HG03103 (cell line): Measurements from ENCODE around the gene TXLNB.

Experiments
- ATAC-seq: cut with Tn5 transposase; IDR thresholded peaks from one replicate; pipeline ENCODE4 v1.9.1; 2021; ENCODE audit warnings: low read depth; ENCODE audit not compliant: unreplicated experiment

The TXLNB gene

GRCh38 chr6:139291813-139292619 is at the start of gene TXLNB:
Gene TXLNB, minus strand, starts transcription at chr6:139291998. Its CDS starts 3,099 bp downstream, at chr6:139288899.
- ATAC-seq, result peak; percentile 63

GRCh38 chr6:139341060-139341459 is 49.3 kb upstream of the TXLNB start:
- ATAC-seq, result no peak

- no peak for ATAC-seq
Observed at GRCh38 chr6:139338795-139339194, 47.0 kb upstream of the TXLNB start.

- ATAC-seq, result no peak
Observed at GRCh38 chr6:139337830-139338229, 46.0 kb upstream of the TXLNB start.

GRCh38 chr6:139337001-139337400 is 45.2 kb upstream of the TXLNB start:
- ATAC-seq, result no peak

- no peak for ATAC-seq
Observed at GRCh38 chr6:139336488-139336887, 44.7 kb upstream of the TXLNB start.

- no peak for ATAC-seq
Observed at GRCh38 chr6:139335447-139336210, 43.8 kb upstream of the TXLNB start.

- ATAC-seq, result no peak
Observed at GRCh38 chr6:139334806-139335446, 43.1 kb upstream of the TXLNB start.

GRCh38 chr6:139330826-139331500 is 39.2 kb upstream of the TXLNB start:
- no peak for ATAC-seq

- no peak for ATAC-seq
Observed at GRCh38 chr6:139330306-139330705, 38.5 kb upstream of the TXLNB start.

- no peak for ATAC-seq
Observed at GRCh38 chr6:139329224-139329623, 37.4 kb upstream of the TXLNB start.

- peak; percentile 49 for ATAC-seq
Observed at GRCh38 chr6:139327038-139327437, 35.2 kb upstream of the TXLNB start.

- no peak for ATAC-seq
Observed at GRCh38 chr6:139325686-139326085, 33.9 kb upstream of the TXLNB start.

GRCh38 chr6:139325125-139325524 is 33.3 kb upstream of the TXLNB start:
- ATAC-seq, result peak; percentile 27

GRCh38 chr6:139324301-139324555 is 32.4 kb upstream of the TXLNB start:
- no peak for ATAC-seq

- peak; percentile 41 for ATAC-seq
Observed at GRCh38 chr6:139323511-139324300, 31.9 kb upstream of the TXLNB start.

- no peak for ATAC-seq
Observed at GRCh38 chr6:139320081-139320480, 28.3 kb upstream of the TXLNB start.

- no peak for ATAC-seq
Observed at GRCh38 chr6:139316622-139317317, 25.0 kb upstream of the TXLNB start.

- no peak for ATAC-seq
Observed at GRCh38 chr6:139313784-139314545, 22.2 kb upstream of the TXLNB start.
